Measurements from ENCODE around the gene FAM3D.

FAM3D gene

DNA sequence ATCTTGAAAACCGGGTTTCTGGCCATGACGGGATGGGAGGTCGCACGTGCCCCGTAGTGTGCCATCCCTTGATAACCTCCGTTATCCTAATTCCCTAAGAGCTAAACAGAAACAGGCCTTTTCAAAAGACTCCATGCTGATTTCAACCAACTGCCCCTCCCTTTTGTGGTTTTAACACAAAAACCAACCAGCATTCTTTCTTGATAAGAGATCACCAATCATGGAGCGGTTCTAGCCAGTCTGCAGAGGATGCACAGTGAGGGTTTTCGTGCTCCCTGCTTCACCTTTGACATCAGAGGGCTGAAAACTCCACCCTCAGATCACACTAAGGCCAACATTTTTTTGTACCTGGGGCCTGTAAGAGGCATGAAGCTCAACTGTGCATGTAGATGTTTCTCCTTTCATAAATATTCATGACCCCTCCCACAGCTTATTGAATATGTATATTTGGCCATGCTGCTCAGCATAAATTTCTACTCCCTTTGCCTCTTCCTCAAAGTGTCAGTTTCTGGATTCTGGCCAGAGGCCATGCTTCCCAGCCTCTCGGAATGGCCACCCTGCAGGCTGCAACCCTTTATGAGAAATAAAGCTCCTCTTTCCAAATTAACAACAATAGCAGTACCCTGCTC lies 41.3 kb downstream of the FAM3D start:
- DNase-seq, result no peak

- no peak for DNase-seq
Measured at GRCh38 chr3:58624550-58624949, 42.0 kb downstream of the FAM3D start.

- DNase-seq, result no peak
Measured at GRCh38 chr3:58623961-58624360, 42.6 kb downstream of the FAM3D start.

DNA sequence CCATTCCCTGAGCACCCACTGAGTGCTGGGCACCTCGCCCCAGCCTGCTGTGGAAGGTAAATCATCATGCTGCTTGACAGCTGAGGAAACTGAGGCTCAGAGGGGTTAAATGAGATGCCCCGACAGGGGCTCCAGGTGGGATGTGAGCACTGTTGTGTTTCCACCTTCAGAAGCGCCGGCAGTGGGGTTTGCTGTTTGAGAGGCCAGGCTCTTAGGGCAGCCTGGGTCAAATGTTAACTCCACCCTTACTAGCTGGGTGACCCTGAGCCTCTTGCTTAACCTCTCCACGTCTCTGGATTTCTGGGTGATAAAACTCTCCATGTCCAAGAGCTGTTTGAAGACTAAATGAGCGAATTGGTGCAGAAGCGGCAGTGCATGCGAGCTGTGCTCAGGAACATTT lies 43.1 kb downstream of the FAM3D start:
- no peak for DNase-seq

DNA sequence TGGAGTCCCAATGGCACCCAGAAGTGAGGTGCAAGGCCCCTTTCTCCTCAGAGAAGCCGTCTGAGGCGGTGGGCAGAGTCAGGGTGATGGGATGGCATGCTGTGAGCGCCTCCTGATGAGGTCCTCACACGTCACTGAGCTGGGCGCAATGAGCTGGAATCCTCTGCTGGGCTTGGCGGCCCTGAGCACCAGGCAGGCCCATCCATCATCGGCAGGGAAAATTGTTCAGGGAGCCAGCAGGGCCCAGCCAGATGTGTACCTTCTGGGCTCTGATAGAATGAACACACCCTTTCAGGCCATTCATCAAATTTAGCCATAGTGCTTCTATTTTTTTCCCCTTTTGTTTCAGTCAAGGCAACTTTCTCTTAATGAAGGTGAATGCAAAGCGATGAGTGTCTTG lies 43.7 kb downstream of the FAM3D start:
- DNase-seq, result no peak

DNA sequence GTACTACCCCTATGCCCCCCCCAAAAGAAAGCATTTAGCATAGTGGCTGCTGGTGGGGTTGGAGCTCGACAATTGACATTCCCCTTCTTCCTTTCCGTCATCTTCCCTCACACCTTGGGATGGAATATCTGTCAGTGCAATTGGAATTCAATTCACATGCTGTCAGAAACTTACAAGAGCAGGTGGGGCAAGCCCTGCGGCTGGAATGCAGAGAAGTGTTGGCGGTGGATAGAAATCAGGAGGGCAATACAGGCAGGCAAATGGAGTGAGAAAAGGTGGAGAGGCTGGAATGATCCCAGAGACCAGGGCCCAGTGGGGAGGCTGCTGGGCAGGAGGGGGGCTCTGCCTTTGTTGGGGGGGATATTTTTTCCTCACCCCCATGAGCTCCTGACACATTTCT lies 44.1 kb downstream of the FAM3D start:
- DNase-seq, result no peak

GRCh38 chr3:58621086-58621830 lies 45.3 kb downstream of the FAM3D start:
- no peak for DNase-seq

- no peak for DNase-seq
Measured at GRCh38 chr3:58620421-58620820, 46.2 kb downstream of the FAM3D start.

DNA sequence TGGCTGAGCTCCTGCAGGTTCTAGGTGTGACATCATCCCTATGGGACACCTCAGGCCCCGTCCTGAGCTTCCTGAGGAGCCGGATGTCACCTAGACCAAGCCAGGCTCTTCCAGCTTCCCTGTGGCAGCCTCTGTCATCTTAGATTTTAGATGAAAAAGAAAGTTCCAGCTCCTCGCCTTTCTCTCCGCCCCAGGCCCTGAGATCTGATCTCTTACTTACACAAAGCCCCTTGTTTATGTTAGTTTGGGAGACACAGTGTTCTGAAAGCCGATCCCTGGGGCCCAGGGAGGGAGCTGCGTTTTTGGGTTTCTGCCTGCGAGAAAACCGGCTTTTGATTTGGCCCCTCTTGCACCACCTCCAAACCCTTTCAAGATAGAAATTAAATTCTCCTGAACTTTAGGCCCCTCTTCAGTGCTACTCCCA lies 49.2 kb downstream of the FAM3D start:
- DNase-seq, result no peak

GRCh38 chr3:58613236-58614132 lies 53.1 kb downstream of the FAM3D start:
- DNase-seq, result no peak

DNA sequence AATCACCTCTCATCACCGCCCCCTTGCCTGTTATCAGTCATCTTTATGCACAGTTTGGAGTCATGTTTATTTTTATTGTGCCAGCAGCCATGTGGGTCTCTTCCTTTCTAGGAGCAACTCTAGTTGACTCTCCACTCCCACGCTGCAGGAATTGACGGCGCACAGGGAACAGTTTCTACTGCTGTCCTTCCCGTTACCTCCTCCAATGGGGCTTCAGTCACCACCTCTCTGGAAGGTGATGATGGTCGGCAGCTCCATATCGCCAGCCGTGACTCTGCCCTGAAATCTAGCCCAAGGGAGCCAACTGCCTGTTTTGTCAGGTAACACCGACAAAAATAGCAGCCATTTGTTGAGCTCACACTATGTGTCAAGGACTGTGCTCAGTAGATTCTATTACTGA lies 53.7 kb downstream of the FAM3D start:
- no peak for DNase-seq

DNA sequence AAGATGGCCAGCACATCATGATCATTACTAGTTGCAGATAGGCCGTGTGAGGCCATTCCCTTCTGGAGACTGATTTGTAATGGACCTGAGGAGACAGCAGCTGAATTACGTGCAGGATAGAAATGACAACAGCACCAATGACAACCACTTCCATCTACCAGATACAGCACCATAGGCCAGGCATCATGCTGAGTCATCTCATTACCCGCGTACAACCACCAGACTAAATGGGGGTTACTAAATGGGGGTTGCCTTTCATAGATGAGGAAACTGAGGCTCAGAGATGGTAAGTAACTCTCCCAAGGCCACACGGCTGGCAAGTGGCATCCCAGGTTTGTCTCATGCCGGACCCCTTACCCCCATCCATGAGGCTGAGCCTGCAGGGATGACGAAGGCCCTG lies 56.6 kb downstream of the FAM3D start:
- DNase-seq, result no peak

GRCh38 chr3:58608648-58609047 lies 57.9 kb downstream of the FAM3D start:
- DNase-seq, result no peak

- no peak for DNase-seq
Measured at GRCh38 chr3:58607816-58608215, 58.8 kb downstream of the FAM3D start.

DNA sequence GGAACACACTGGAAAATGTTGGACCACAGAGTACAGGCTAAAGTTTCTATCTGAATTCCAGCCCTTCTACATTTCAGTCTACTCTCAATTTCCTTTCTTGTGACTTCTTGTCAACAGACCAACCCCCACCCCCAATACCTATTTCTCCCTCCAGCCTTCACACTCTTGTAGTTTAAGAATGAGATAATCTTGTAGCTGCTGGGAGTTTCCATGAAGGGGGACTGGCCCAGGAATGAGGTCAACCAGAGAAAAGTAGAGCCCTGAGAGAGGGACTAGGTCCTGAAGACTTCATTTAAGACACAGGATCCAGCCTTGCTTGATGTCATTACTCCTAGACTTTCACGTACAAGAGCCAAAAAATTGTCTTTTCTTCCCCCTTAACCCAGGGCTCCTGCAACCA lies 59.9 kb downstream of the FAM3D start:
- no peak for DNase-seq

DNA sequence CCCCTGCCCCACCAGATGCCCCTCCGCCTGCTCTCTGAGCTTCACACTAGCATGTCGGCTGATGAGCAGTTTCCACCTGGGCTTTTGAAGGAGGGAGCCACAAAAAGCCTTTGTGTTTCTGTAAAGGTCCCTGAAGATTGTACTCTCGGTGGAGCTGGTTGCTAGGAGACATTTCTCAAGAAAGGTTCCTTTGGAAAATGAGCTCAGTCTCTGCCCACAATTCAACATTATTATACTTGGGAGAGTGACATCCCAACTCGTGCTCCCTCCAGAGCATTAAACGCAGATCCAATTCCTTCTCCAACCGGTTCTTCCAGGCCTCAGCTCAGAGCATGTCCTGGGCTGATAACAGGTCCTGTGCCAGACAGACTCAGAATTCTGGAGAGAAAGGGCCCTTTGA lies 62.5 kb downstream of the FAM3D start:
- DNase-seq, result no peak

GRCh38 chr3:58603606-58604005 lies 63.0 kb downstream of the FAM3D start:
- DNase-seq, result no peak

GRCh38 chr3:58597770-58598310 lies 68.7 kb downstream of the FAM3D start:
- no peak for DNase-seq

DNA sequence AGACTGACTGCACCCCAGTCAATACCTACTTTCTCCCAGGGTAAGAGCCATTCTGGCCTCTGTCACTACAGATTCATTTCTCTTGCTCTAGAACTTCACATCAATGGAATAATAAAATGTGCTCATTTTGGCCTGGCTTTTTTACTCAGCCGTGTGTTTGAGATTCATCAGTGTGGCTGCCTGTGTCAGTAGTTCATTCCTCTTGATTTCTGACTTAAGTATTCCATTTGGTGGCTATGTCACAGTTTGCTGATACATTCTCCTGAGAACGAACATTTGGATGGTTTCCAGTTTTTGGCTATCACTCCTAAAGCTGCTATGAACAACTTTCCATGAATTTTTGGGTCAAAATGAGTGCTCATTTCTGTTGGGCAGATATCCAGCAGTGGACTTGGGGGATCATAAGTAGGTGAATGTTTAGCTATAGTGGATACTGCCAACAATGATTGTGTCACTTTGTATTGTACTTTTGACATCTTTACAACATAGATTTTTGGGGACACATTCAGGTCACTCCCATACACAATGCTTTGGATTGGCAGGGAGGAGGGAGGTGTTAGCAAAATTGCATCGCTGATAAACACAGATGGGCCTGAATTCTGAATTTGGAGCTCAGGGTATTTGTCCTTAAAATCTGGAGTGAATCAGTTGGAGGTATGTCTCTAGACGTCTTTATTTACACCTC lies 69.6 kb downstream of the FAM3D start:
- DNase-seq, result no peak

GRCh38 chr3:58594117-58594516 lies 72.5 kb downstream of the FAM3D start:
- DNase-seq, result no peak

- no peak for DNase-seq
Measured at GRCh38 chr3:58591517-58592510, 74.8 kb downstream of the FAM3D start.

Data from activated CD4-positive, alpha-beta T cell treated with anti-CD3 and anti-CD28 coated beads for 4 hours (primary cell).